ENCODE data around the gene EBLN2. TPM values are rescaled to one million over a fixed set of nuclear protein-coding genes. Genes with fewer than 3 reads are reported as not detected.
A peak's percentile ranks its signal among the peaks of the same experiment; 100 is the strongest.

EBLN2 gene
- polyA plus RNA-seq, 4 donors: 0.43 to 6.0 TPM; not detected in 2

GRCh38 chr3:73084170-73084569 lies 22.7 kb downstream of the EBLN2 start:
- FAIRE-seq (no peak), DNase-seq (no peak)
- no peak overlapping the region for H3K27ac ChIP-seq (ENCODE audit: low read depth in 1 of 3, low read length in 2 of 3)
- no peak overlapping the region for H3K4me3 ChIP-seq (ENCODE audit: low read depth in 1 of 3, low read length in 3 of 3)
- H3K9me3 ChIP-seq (ENCODE audit: control insufficient read depth in 2 of 2, insufficient read depth in 1 of 2, low read depth in 1 of 2, low read length in 1 of 2): no peaks in the 10 kb centered on the region
- H3K4me1 ChIP-seq (ENCODE audit: control insufficient read depth in 3 of 3, insufficient read depth in 2 of 3, low read depth in 1 of 3, low read length in 2 of 3): no peaks in the 10 kb centered on the region
- WGBS, 3 donors: 81 to 90% (median 87%) methylated on average over 2 of the region's 2 CpGs
- no peaks in the 10 kb centered on the region for H3K36me3 ChIP-seq (ENCODE audit: control insufficient read depth in 3 of 3, insufficient read depth in 2 of 3, low read depth in 1 of 3, low read length in 3 of 3)
- no peaks in the 10 kb centered on the region for H3K27me3 ChIP-seq (ENCODE audit: control insufficient read depth in 3 of 3, insufficient read depth in 3 of 3, low read length in 3 of 3)

- WGBS, 3 donors: 19 to 30% (median 22%) methylated on average over 8 of the region's 8 CpGs
- no peak overlapping the region for H3K4me3 ChIP-seq (ENCODE audit: low read depth in 1 of 3, low read length in 3 of 3)
- no peaks in the 10 kb centered on the region for H3K9me3 ChIP-seq (ENCODE audit: control insufficient read depth in 2 of 2, insufficient read depth in 1 of 2, low read depth in 1 of 2, low read length in 1 of 2)
- no peak for FAIRE-seq
- no peaks in the 10 kb centered on the region for H3K27me3 ChIP-seq (ENCODE audit: control insufficient read depth in 3 of 3, insufficient read depth in 3 of 3, low read length in 3 of 3)
- H3K36me3 ChIP-seq (ENCODE audit: control insufficient read depth in 3 of 3, insufficient read depth in 2 of 3, low read depth in 1 of 3, low read length in 3 of 3): no peaks in the 10 kb centered on the region
- no peaks in the 10 kb centered on the region for H3K4me1 ChIP-seq (ENCODE audit: control insufficient read depth in 3 of 3, insufficient read depth in 2 of 3, low read depth in 1 of 3, low read length in 2 of 3)
- peak; percentile 35 to 58 for DNase-seq
- no peak overlapping the region for H3K27ac ChIP-seq (ENCODE audit: low read depth in 1 of 3, low read length in 2 of 3)
Observed at GRCh38 chr3:73086071-73086494, 24.6 kb downstream of the EBLN2 start.

- Histone ChIP-seq H3K36me3 (ENCODE audit: control insufficient read depth in 3 of 3, insufficient read depth in 2 of 3, low read depth in 1 of 3, low read length in 3 of 3) (no peaks in the 10 kb centered on the region), H3K4me3 (ENCODE audit: low read depth in 1 of 3, low read length in 3 of 3) (no peak overlapping the region), H3K4me1 (ENCODE audit: control insufficient read depth in 3 of 3, insufficient read depth in 2 of 3, low read depth in 1 of 3, low read length in 2 of 3) (no peaks in the 10 kb centered on the region), H3K27ac (ENCODE audit: low read depth in 1 of 3, low read length in 2 of 3) (no peak overlapping the region), H3K27me3 (ENCODE audit: control insufficient read depth in 3 of 3, insufficient read depth in 3 of 3, low read length in 3 of 3) (no peaks in the 10 kb centered on the region), H3K9me3 (ENCODE audit: control insufficient read depth in 2 of 2, insufficient read depth in 1 of 2, low read depth in 1 of 2, low read length in 1 of 2) (peaks cover 0 to 3% of the 10 kb centered on the region in 2 donors)
- 73 to 85% (median 80%) methylated on average over 6 of the region's 6 CpGs for WGBS, 3 donors
- FAIRE-seq: no peak
- DNase-seq: no peak
Observed at GRCh38 chr3:73094129-73094528, 32.7 kb downstream of the EBLN2 start.

- Histone ChIP-seq H3K36me3 (ENCODE audit: control insufficient read depth in 3 of 3, insufficient read depth in 2 of 3, low read depth in 1 of 3, low read length in 3 of 3) (no peaks in the 10 kb centered on the region), H3K9me3 (ENCODE audit: control insufficient read depth in 2 of 2, insufficient read depth in 1 of 2, low read depth in 1 of 2, low read length in 1 of 2) (peaks cover 0 to 3% of the 10 kb centered on the region in 2 donors), H3K4me3 (ENCODE audit: low read depth in 1 of 3, low read length in 3 of 3) (no peak overlapping the region), H3K4me1 (ENCODE audit: control insufficient read depth in 3 of 3, insufficient read depth in 2 of 3, low read depth in 1 of 3, low read length in 2 of 3) (no peaks in the 10 kb centered on the region), H3K27ac (ENCODE audit: low read depth in 1 of 3, low read length in 2 of 3) (no peak overlapping the region), H3K27me3 (ENCODE audit: control insufficient read depth in 3 of 3, insufficient read depth in 3 of 3, low read length in 3 of 3) (no peaks in the 10 kb centered on the region)
- 83 to 90% (median 88%) methylated on average over 12 of the region's 12 CpGs for WGBS, 3 donors
- no peak for DNase-seq
- no peak for FAIRE-seq
Observed at GRCh38 chr3:73094951-73095350, 33.5 kb downstream of the EBLN2 start.

- 77 to 89% (median 77%) methylated on average over 2 of the region's 2 CpGs for WGBS, 3 donors
- peaks cover 0 to 6% (median 0%) of the 10 kb centered on the region in 3 donors for H3K4me1 ChIP-seq (ENCODE audit: control insufficient read depth in 3 of 3, insufficient read depth in 2 of 3, low read depth in 1 of 3, low read length in 2 of 3)
- H3K9me3 ChIP-seq (ENCODE audit: control insufficient read depth in 2 of 2, insufficient read depth in 1 of 2, low read depth in 1 of 2, low read length in 1 of 2): peaks cover 0 to 3% of the 10 kb centered on the region in 2 donors
- H3K4me3 ChIP-seq (ENCODE audit: low read depth in 1 of 3, low read length in 3 of 3): no peak overlapping the region
- no peaks in the 10 kb centered on the region for H3K27me3 ChIP-seq (ENCODE audit: control insufficient read depth in 3 of 3, insufficient read depth in 3 of 3, low read length in 3 of 3)
- FAIRE-seq (no peak), DNase-seq (no peak)
- H3K36me3 ChIP-seq (ENCODE audit: control insufficient read depth in 3 of 3, insufficient read depth in 2 of 3, low read depth in 1 of 3, low read length in 3 of 3): no peaks in the 10 kb centered on the region
- H3K27ac ChIP-seq (ENCODE audit: low read depth in 1 of 3, low read length in 2 of 3): no peak overlapping the region
Observed at GRCh38 chr3:73096169-73096568, 34.7 kb downstream of the EBLN2 start.

- no peak for DNase-seq
- Histone ChIP-seq H3K4me1 (ENCODE audit: control insufficient read depth in 3 of 3, insufficient read depth in 2 of 3, low read depth in 1 of 3, low read length in 2 of 3) (peaks cover 0 to 12% (median 0%) of the 10 kb centered on the region in 3 donors), H3K9me3 (ENCODE audit: control insufficient read depth in 2 of 2, insufficient read depth in 1 of 2, low read depth in 1 of 2, low read length in 1 of 2) (peaks cover 0 to 3% of the 10 kb centered on the region in 2 donors), H3K36me3 (ENCODE audit: control insufficient read depth in 3 of 3, insufficient read depth in 2 of 3, low read depth in 1 of 3, low read length in 3 of 3) (no peaks in the 10 kb centered on the region), H3K27me3 (ENCODE audit: control insufficient read depth in 3 of 3, insufficient read depth in 3 of 3, low read length in 3 of 3) (no peaks in the 10 kb centered on the region), H3K27ac (ENCODE audit: low read depth in 1 of 3, low read length in 2 of 3) (no peak overlapping the region), H3K4me3 (ENCODE audit: low read depth in 1 of 3, low read length in 3 of 3) (no peak overlapping the region)
- no peak for FAIRE-seq
- WGBS, 3 donors: 84 to 91% (median 90%) methylated on average over 2 of the region's 2 CpGs
Observed at GRCh38 chr3:73098026-73098425, 36.6 kb downstream of the EBLN2 start.

GRCh38 chr3:73098873-73099272 lies 37.4 kb downstream of the EBLN2 start:
- FAIRE-seq (no peak), DNase-seq (no peak)
- peaks cover 0 to 12% (median 0%) of the 10 kb centered on the region in 3 donors for H3K4me1 ChIP-seq (ENCODE audit: control insufficient read depth in 3 of 3, insufficient read depth in 2 of 3, low read depth in 1 of 3, low read length in 2 of 3)
- no peak overlapping the region for H3K4me3 ChIP-seq (ENCODE audit: low read depth in 1 of 3, low read length in 3 of 3)
- H3K9me3 ChIP-seq (ENCODE audit: control insufficient read depth in 2 of 2, insufficient read depth in 1 of 2, low read depth in 1 of 2, low read length in 1 of 2): peaks cover 0 to 3% of the 10 kb centered on the region in 2 donors
- H3K36me3 ChIP-seq (ENCODE audit: control insufficient read depth in 3 of 3, insufficient read depth in 2 of 3, low read depth in 1 of 3, low read length in 3 of 3): no peaks in the 10 kb centered on the region
- H3K27me3 ChIP-seq (ENCODE audit: control insufficient read depth in 3 of 3, insufficient read depth in 3 of 3, low read length in 3 of 3): no peaks in the 10 kb centered on the region
- H3K27ac ChIP-seq (ENCODE audit: low read depth in 1 of 3, low read length in 2 of 3): no peak overlapping the region
- 81 to 86% (median 82%) methylated on average over 1 of the region's 1 CpG for WGBS, 3 donors

GRCh38 chr3:73100741-73101559 lies 39.5 kb downstream of the EBLN2 start:
- H3K27ac ChIP-seq (ENCODE audit: low read depth in 1 of 3, low read length in 2 of 3): peak overlapping the region in 1 of 3 donors; percentile 29
- H3K27me3 ChIP-seq (ENCODE audit: control insufficient read depth in 3 of 3, insufficient read depth in 3 of 3, low read length in 3 of 3): no peaks in the 10 kb centered on the region
- DNase-seq (peak; percentile 85 to 91), FAIRE-seq (no peak)
- H3K4me1 ChIP-seq (ENCODE audit: control insufficient read depth in 3 of 3, insufficient read depth in 2 of 3, low read depth in 1 of 3, low read length in 2 of 3): peaks cover 0 to 12% (median 0%) of the 10 kb centered on the region in 3 donors
- H3K9me3 ChIP-seq (ENCODE audit: control insufficient read depth in 2 of 2, insufficient read depth in 1 of 2, low read depth in 1 of 2, low read length in 1 of 2): peaks cover 0 to 3% of the 10 kb centered on the region in 2 donors
- no peaks in the 10 kb centered on the region for H3K36me3 ChIP-seq (ENCODE audit: control insufficient read depth in 3 of 3, insufficient read depth in 2 of 3, low read depth in 1 of 3, low read length in 3 of 3)
- WGBS, 3 donors: 19 to 25% (median 22%) methylated on average over 9 of the region's 9 CpGs
- no peak overlapping the region for H3K4me3 ChIP-seq (ENCODE audit: low read depth in 1 of 3, low read length in 3 of 3)

Data from small intestine (tissue), 7 donors.